Islet precursor cell (in vitro differentiated cells): ENCODE results near the gene GLRX3.

Source experiments
- DNase-seq: peaks from one replicate; pipeline ENCODE4 v3.0.0-alpha.2; 2018

Gene GLRX3

DNA sequence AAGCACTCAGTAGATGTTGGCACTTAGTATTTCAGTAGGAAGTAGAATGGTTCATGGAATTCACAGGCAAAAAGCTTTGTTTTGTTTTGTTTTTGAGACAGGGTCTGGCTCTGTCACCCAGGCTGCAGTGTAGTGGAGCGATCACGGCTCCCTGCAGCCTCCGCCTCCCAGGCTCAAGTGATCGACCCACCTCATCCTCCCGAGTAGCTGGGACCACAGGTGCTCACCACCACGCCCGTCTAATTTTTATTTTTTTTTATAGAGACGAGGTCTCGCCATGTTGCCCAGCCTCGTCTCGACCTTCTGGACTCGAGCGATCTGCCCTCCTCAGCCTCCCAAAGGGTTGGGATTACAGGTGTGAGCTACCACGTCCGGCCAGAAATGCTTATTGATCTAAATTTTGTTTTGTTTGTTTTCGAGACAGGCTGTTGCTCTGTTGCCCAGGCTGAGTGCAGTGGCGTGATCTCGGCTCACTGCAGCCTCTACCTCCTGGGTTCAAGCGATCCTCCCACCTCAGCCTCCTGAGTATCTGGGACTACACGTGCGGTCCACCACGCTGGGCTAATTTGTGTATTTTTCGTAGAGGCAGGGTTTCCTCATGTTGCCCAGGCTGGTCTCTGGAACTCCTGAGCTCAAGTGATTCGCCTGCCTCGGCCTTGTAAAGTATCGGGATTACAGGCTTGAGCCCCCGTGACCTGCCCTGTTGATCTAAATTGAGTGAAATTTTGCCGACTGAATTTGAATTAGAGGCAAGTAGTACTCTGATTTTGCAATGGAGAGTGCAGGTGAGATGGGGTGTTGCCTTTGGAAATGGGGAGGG is 1.7 kb downstream of the GLRX3 start:
- DNase-seq = no peak

DNA sequence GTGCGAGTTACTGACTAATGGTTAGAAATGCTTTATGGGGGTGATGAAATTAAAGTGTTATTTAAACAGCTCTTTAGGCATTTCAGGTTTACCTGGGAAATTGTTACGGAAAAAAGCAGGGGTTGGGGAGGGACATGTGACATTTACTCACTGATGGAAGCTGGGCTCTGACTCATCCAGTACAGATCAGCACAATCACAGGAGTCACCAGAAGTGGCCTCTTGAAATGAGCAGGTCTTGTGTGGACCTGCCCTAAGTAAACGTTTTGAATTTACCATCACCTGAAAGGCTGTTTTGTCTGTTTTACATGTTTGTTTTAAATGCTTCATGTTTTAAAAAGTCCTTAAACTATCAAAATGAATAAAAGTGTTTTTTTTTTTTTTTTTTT is 2.3 kb downstream of the GLRX3 start:
- DNase-seq = peak; percentile 78

DNA sequence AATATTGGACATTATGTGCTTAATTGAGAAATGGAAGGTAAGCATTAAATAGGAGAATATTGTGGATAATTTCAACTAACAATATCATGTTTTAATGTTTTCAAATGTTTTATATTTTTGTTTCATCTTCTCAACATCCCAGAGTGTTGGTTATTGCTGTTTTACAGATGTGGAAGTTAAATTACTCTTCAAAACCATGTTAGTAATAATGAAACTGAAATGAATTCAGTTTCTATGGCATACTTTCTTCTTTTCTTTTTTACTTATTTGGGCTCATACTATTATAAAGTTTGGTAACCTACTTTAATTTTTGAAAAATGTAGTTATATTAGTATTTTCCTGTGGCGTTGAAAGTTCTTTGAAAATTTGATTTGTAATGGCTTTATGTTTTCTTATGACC is 4.2 kb downstream of the GLRX3 start:
- DNase-seq = no peak

DNA sequence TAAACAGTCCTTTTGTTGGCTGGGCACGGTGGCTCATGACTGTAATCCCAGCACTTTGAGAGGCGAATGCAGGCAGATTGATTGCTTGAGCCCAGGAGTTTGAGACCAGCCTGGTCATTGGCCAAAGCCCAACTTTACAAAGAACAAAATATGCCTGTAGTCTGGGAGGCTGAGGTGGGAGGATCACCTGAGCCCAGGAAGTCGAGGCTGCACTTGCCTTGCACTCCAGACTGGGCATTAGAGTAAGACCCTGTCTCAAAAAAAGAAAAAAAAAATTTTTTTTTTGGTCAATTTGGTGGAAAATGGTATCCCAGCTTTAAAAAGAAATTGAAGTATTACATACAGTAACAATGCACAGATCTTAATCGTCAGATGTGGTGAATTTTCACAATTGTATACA is 4.8 kb downstream of the GLRX3 start:
- no peak for DNase-seq

GRCh38 chr10:130141460-130141859 is 5.3 kb downstream of the GLRX3 start:
- no peak for DNase-seq

DNA sequence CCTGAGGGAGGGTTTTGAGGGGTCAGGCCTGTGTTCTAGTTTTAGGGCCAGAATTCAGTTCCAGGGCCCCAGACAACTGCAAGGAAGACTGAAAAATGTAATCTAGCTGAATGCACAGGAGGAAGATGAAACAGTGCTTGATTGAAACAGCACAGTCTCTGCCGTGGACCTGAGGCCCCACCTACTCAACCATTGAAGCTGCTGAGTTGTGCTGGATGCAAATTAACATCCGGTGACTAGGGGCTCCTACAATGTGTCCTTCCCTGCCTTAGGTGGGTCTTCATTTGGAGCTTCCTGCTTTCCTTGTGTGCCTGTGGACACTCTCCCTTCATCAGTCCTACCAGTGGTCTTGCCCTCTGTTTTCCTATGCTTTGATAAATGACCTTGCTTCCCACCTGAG is 5.7 kb downstream of the GLRX3 start:
- no peak for DNase-seq

DNA sequence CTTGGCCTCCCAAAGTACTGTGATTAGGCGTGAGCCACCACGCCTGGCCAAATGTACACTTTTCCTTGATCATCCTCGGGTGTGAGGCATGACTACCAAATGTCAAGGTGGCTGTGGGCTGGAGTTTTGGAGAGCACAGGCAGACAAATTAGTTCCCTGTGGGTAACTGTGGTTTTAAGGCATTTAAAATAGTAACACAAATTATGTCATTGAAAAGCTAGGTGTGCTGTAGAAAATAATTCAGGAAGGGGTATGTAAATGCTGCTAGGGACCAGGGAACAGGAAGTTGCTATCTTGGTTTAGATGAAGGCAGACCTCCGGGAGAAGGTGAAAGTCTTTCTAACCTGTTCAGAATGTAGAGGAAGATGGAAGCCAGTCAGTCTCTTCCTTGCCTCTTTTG is 9.9 kb downstream of the GLRX3 start:
- no peak for DNase-seq

DNA sequence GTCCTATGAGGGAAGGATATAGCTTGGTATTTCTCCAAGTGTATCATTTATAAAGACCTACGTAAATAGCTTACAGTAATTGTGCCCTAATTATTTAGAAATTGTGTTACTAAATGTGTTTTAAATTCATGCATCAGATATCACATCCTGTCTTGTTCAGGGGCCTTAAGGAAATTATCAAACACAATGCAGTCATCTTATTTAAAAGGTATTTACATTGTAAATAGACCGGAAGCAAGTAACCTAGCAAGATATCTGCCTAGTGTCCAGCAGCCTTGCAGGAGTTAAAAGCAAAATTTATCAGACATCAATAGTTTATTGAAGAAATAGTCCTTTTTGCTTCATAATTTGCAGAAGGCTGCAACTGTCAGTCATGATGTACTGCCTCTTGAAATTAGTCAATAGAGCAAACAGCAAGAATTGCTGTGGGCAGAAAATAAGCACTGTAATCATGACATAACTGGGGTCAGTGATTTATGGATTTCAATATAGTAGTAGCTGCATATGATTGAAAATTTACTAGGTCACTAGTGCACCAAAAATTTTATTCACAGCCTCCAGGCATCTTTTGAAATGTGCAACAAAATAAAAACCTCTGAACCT is 23.1 kb downstream of the GLRX3 start:
- DNase-seq = no peak

DNA sequence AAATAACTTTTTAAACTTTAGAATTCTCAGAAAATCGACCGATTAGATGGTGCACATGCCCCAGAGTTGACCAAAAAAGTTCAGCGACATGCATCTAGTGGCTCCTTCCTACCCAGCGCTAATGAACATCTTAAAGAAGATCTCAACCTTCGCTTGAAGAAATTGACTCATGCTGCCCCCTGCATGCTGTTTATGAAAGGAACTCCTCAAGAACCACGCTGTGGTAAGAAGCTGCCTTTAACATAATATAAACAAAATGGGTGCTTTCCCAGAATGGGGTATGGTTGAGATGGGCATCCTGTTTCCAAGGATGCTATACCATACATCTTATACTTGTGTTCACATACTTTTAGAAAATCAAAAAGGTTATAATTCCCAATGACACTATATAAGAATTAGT is 24.6 kb downstream of the GLRX3 start:
- no peak for DNase-seq

GRCh38 chr10:130161331-130161730 is 25.1 kb downstream of the GLRX3 start:
- DNase-seq = no peak

GRCh38 chr10:130167193-130167592 is 31.0 kb downstream of the GLRX3 start:
- DNase-seq = no peak

GRCh38 chr10:130167707-130168106 is 31.5 kb downstream of the GLRX3 start:
- no peak for DNase-seq

DNA sequence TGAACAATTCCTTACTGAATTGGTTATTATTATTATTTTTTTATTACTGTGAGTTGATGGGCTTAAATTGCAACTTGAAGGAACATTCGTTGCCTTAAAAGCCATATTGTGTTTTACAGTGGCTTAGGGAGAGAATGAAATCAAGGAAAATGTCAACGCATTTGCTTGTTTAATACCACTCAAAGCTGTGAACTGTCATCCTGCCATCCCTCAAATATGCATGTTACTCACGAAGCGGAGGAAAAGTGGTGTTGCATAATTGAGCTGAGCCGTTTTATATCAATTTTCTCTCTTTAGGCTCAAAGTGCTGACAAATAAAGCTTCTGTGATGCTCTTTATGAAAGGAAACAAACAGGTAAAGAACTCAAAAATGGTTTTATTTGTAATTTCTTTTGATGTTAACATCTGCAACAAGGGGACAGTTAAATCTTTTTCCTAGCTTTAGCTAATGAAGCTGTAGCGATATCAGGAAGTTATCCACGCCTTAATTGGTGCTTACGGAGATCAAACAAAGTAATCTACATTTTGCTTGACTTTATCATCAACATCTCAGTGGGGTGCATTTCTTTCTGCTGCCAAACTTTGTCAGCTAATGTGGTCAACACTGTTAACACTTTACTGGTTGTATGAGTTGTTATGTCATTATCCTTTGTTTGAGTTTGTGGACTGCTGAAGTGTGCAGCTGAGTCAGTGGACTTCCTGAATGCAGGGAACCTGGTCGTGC is 33.1 kb downstream of the GLRX3 start:
- no peak for DNase-seq

- DNase-seq = no peak
Measured at GRCh38 chr10:130171196-130171595, 35.0 kb downstream of the GLRX3 start.

DNA sequence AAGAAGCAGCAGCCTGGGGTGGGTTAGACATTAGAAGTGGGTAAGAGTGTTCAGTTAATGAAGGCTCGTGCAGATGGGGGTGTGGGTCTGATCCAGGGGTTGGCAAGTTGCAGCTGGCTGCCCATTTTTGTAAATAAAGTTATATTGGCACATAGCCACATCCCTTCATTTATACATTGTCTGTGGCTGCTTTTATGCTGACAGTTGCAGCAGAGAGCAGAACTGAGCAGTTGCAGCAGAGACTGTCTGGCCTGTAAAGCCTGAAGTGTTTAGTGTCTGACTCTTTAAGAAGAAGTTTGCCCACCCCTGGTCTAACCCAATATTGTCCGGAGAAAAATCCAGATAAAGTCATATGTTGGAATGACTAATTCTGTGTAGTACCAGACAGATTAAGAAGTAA is 38.1 kb downstream of the GLRX3 start:
- DNase-seq = no peak

- DNase-seq = no peak
Measured at GRCh38 chr10:130175074-130175473, 38.9 kb downstream of the GLRX3 start.

DNA sequence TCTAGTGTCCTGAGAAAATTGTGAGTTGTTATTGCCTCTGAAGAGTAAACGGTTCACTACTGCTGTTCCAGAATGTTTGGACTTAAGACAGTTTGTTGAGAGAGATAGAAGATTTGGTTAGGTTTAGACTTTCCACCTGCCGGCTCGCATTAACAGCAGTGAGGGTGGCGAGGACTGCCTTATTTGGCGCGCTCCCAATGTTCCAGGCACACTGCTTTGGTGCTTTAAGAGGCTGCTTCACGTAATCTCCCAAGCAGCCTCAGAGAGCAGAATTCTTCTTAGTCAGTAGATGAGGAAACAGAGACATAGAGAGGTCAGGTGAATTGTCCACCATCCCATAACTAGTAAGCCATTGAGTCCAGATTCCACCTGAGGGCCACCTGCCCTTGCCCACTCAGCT is 41.1 kb downstream of the GLRX3 start:
- DNase-seq = no peak

GRCh38 chr10:130179640-130180039 is 43.4 kb downstream of the GLRX3 start:
- DNase-seq = no peak

- no peak for DNase-seq
Measured at GRCh38 chr10:130180416-130180815, 44.2 kb downstream of the GLRX3 start.

GRCh38 chr10:130181858-130182257 is 45.7 kb downstream of the GLRX3 start:
- DNase-seq = no peak

GRCh38 chr10:130185591-130185990 is 49.4 kb downstream of the GLRX3 start:
- no peak for DNase-seq

- DNase-seq = no peak
Measured at GRCh38 chr10:130188195-130189175, 52.3 kb downstream of the GLRX3 start.

- DNase-seq = no peak
Measured at GRCh38 chr10:130189608-130190054, 53.4 kb downstream of the GLRX3 start.
